ENCODE results near the gene ADRA2B. TPM values are rescaled to one million over a fixed set of nuclear protein-coding genes. Genes with fewer than 3 reads are reported as not detected.

Gene ADRA2B
- total RNA-seq, 4 donors from 2014 or later, result 1.3 to 4.9 (median 2.1) TPM

DNA sequence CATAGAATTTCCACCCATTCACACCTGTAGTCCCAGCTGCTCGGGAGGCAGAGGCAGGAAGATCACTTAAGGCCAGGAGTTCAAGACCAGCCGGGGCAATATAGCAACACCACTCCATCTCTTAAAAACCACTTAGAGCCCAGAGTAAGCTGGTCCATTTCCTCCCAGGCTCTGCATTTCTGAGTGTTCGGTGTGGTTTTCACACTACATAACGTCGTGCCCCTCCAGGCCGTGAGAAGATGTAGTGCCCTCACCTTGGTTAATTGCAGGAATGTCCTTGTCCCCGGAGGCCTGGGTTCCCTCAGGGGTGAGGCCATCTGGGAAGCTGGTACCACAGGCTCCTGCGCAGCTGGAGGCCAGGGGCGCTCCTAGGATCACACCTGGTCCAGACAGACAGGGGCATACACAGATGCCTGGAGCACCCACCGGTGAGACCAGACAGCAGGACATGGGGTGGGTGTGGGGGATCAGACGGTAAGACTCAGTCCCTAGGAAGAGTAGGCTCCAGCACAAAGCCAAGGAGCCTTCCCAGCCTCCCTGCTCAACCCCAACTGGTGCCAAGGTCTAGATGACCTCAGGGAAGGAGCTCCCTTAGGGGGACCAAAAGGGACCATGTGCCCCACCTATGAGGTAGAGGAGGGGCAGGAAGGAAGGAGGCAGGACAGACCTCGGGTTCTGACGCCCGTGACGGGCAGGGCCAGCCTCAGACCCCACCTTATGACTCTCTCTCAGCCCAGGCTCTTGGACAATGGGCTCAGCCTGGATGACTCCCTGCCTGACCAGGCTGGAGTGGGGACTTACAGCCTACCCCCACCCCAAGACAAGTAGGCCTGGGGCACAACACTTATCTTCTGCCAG, 21.2 kb upstream of the ADRA2B start:
- TF ChIP-seq POLR2AphosphoS5 (IDR thresholded peaks at IDR 0.05), result no peak
- TF ChIP-seq POLR2A (IDR thresholded peaks at IDR 0.05), result no peak
- H3K9me3 ChIP-seq, result no peaks in the 10 kb centered on the region
- 50 to 86% methylated on average over 1 of the region's 15 CpGs for WGBS, 2 donors (ENCODE audit: low coverage in 1 of 2)
- no peak overlapping the region for H3K27ac ChIP-seq
- H3K4me3 ChIP-seq, result no peak overlapping the region
- peaks cover 47% of the 10 kb centered on the region for H3K27me3 ChIP-seq
- ATAC-seq, result no peak
- no peaks in the 10 kb centered on the region for H3K36me3 ChIP-seq
- H3K4me1 ChIP-seq, result no peaks in the 10 kb centered on the region

DNA sequence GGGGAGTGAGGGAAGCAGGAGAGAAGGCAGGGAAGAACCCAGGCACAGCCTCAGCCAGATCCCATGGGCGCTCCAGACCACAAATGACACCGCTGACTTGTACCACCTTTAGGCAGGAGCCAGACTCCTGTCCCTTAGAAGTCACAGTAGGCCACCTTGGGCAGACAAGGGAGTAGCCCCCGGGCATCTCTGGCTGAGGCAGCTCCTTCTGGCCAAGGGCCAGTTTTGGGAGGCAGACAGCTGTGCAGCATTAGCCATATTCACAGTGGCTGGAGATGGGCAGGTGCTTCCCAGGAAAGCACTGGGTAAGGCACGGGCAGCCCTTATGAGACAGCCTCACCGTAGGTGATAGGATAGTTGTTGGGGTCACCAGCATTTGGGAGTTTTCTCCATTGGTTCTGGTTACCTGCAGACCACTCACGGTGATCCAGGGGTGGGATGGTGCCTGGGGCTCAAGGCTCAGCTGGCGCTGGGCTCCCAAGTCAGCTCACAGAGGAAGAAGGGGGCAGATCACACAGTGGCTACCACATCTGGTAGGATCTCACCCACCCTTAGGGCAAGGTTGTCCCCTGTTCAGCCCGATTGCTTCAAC, 19.9 kb upstream of the ADRA2B start:
- H3K4me3 ChIP-seq, result no peak overlapping the region
- 83 to 96% methylated on average over 4 to 5 of the region's 8 CpGs for WGBS, 2 donors (ENCODE audit: low coverage in 1 of 2)
- H3K36me3 ChIP-seq, result no peaks in the 10 kb centered on the region
- H3K27ac ChIP-seq, result no peak overlapping the region
- TF ChIP-seq, protein P1, sequence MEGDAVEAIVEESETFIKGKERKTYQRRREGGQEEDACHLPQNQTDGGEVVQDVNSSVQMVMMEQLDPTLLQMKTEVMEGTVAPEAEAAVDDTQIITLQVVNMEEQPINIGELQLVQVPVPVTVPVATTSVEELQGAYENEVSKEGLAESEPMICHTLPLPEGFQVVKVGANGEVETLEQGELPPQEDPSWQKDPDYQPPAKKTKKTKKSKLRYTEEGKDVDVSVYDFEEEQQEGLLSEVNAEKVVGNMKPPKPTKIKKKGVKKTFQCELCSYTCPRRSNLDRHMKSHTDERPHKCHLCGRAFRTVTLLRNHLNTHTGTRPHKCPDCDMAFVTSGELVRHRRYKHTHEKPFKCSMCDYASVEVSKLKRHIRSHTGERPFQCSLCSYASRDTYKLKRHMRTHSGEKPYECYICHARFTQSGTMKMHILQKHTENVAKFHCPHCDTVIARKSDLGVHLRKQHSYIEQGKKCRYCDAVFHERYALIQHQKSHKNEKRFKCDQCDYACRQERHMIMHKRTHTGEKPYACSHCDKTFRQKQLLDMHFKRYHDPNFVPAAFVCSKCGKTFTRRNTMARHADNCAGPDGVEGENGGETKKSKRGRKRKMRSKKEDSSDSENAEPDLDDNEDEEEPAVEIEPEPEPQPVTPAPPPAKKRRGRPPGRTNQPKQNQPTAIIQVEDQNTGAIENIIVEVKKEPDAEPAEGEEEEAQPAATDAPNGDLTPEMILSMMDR (IDR thresholded peaks at IDR 0.05), result no peak
- TF ChIP-seq EP300 (IDR thresholded peaks at IDR 0.05), result no peak
- no peak for TF ChIP-seq POLR2AphosphoS5 (IDR thresholded peaks at IDR 0.05)
- TF ChIP-seq POLR2A (IDR thresholded peaks at IDR 0.05), result no peak
- H3K9me3 ChIP-seq, result no peaks in the 10 kb centered on the region
- H3K4me1 ChIP-seq, result no peaks in the 10 kb centered on the region
- H3K27me3 ChIP-seq, result peaks cover 49% of the 10 kb centered on the region
- ATAC-seq, result no peak

DNA sequence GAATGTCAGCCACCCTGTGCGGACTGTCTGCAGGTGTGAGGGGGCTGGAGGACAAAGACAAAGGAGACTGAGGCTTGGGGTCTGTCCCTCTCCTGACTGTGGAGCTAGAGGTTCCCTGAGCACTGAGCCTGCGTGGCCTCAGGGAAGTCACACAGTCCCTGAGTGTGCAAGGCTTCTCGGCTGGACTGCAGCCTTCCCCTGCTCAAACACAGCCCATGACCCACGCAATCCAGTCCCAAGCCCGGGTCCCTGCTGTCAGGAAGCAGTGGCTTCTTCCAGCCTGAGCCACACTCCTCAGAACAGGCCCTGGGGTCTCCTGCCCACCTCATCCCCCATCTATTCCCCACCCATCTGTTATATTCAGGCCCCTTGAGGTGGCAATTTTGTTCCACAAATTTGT, 19.2 kb upstream of the ADRA2B start:
- Histone ChIP-seq H3K27me3 (peaks cover 49% of the 10 kb centered on the region), H3K4me1 (no peaks in the 10 kb centered on the region), H3K36me3 (no peaks in the 10 kb centered on the region), H3K9me3 (no peaks in the 10 kb centered on the region), H3K27ac (no peak overlapping the region), H3K4me3 (no peak overlapping the region)
- ATAC-seq, result no peak
- 74% methylated on average over 4 of the region's 5 CpGs; no CpG with 5 or more reads in 1 of the 2 donors for WGBS, 2 donors (ENCODE audit: low coverage in 1 of 2)
- TF ChIP-seq POLR2AphosphoS5 (IDR thresholded peaks at IDR 0.05) (no peak), EP300 (IDR thresholded peaks at IDR 0.05) (no peak), POLR2A (IDR thresholded peaks at IDR 0.05) (no peak)
- TF ChIP-seq, protein P1 (IDR thresholded peaks at IDR 0.05), result no peak

DNA sequence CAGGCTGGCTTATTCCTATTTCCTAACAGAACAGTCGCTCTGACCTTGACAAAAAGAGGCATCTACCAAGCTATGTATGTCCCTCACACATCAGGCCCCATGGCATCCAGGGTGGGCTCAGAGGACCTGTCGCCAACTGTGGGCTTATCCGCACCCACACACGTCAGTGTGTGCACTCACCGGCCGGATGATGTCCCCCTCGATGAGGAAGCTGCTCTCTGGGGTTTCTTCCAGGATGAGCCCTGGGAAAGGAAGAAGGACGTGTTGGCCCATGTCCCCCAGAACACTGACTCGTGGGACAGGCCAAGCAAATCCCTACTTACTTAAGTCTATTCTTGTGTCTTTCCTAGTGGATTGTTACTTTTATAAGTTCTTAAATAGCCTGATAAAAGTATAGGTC, 18.8 kb upstream of the ADRA2B start:
- TF ChIP-seq POLR2A (IDR thresholded peaks at IDR 0.05), result no peak
- H3K27ac ChIP-seq, result no peak overlapping the region

DNA sequence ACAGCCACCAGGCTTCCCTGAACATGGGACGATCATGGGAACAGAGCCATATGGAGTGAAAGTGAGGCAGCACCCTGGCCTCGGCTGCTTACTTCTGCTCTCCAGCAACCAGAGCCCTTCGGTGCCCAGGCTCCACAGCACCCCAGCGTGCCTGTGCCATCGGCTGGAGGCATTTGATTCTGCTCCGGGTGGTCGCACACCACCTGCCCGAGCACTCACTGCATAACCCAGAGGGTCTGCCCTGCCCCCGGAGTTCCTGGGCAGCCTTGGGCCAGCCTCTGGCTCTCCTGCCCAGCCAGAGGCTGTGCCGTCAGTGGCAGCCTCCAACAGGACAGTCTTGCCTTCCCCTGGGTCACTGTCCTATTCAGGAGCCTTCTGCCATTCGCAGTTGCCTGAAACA, 18.1 kb upstream of the ADRA2B start:
- H3K9me3 ChIP-seq, result no peaks in the 10 kb centered on the region
- no peaks in the 10 kb centered on the region for H3K36me3 ChIP-seq
- peaks cover 53% of the 10 kb centered on the region for H3K27me3 ChIP-seq
- H3K4me1 ChIP-seq, result no peaks in the 10 kb centered on the region
- 80% methylated on average over 1 of the region's 11 CpGs; no CpG with 5 or more reads in 1 of the 2 donors for WGBS, 2 donors (ENCODE audit: low coverage in 1 of 2)
- no peak for TF ChIP-seq EP300 (IDR thresholded peaks at IDR 0.05)
- TF ChIP-seq POLR2A (IDR thresholded peaks at IDR 0.05), result no peak
- no peak for TF ChIP-seq POLR2AphosphoS5 (IDR thresholded peaks at IDR 0.05)
- TF ChIP-seq, protein P1 (IDR thresholded peaks at IDR 0.05), result no peak
- no peak overlapping the region for H3K4me3 ChIP-seq
- ATAC-seq, result no peak
- H3K27ac ChIP-seq, result no peak overlapping the region

More for the DNA sequence above, 18.8 kb upstream of the ADRA2B start:
- WGBS, 2 donors (ENCODE audit: low coverage in 1 of 2), result 40 to 62% methylated on average over 1 to 7 of the region's 9 CpGs
- Histone ChIP-seq H3K4me3 (no peak overlapping the region), H3K27me3 (peaks cover 49% of the 10 kb centered on the region), H3K4me1 (no peaks in the 10 kb centered on the region), H3K9me3 (no peaks in the 10 kb centered on the region), H3K36me3 (no peaks in the 10 kb centered on the region)
- no peak for ATAC-seq

Data from gastroesophageal sphincter (tissue), 4 donors.